HG03064 (cell line): ENCODE data around the gene IQCC.

Source experiments
- ATAC-seq: cut with Tn5 transposase; IDR thresholded peaks from one replicate; pipeline ENCODE4 v1.9.1; 2021; ENCODE audit warnings: low read depth; ENCODE audit not compliant: unreplicated experiment

The IQCC gene

DNA sequence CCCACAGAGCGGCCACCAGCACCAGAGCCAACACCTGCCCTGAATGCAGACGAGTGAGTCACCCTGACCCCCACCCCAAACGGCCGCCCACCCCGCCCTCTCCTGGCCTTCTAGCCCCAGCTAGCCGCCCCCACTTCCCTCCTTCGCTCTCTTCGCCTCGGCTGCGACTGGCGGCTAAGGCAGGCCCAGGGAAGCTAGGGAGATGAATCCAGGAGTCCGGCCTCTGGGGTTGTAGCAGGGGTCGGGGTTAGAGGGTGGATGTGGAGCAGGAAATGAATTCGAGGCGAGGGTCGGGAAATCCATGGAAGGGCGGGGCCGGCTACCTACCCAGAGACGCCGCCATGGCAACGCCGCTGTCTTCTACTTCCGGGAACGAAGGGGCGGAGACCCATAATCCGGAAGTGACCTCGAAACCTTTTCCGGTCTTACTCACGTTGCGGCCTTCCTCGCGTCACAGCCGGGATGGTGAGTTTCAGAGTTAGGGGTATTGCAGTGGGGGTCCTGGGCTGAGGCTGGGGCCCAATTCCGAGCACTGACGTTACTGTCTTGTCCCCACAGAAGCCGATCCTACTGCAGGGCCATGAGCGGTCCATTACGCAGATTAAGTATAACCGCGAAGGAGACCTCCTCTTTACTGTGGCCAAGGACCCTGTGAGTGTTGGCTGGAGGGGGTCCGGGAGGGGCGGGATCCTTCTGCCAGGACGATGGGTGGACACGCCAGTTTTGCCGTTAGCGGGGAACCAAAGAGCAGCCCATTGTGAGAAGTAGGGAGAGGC, 16.7 kb downstream of the IQCC start, which contains the start of the genes EIF3I and TMEM234:
Gene EIF3I (plus strand): TSS at position 428 of the 776 bp plus-strand sequence. CDS start 35 bp downstream, at position 463.
Gene TMEM234 (minus strand): TSS at position 374 of the 776 bp plus-strand sequence. CDS start 31 bp downstream, at position 343.
- peak; percentile 79 for ATAC-seq

DNA sequence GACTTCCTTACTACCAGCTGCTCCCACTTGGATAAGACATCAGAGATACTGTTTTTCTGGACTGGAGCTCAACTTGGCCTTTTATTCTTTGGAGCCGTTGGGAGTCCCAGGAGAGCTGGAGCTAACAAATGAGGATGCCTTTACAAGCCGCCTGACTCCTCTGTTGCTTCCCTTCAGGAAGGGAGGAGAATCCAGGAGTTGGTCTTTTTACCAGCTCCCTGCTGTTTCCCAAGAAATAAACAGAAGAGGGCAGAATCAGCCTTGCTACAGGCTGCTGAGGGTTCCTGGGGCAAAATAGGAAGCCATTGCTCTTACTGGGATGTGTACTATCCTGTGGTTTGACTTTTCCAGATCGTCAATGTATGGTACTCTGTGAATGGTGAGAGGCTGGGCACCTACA, 18.2 kb downstream of the IQCC start:
- ATAC-seq: no peak

DNA sequence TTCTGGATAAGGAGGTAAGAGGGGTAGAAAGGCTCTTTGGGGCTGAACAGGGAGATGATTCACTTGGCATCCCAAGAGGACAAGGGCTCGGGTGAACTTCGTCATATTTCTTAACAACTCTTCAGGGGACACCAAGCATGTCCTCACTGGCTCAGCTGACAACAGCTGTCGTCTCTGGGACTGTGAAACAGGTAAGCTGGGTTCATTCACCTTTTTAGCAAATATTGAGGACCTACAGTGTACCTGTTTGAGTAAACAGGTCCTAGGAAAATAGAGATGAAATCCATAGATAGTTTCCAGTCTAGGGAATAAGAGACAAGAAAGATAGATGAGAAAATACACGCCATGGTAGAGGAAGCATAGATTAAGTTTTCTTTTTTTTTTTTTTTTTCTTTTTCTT, 18.8 kb downstream of the IQCC start:
- ATAC-seq: no peak

DNA sequence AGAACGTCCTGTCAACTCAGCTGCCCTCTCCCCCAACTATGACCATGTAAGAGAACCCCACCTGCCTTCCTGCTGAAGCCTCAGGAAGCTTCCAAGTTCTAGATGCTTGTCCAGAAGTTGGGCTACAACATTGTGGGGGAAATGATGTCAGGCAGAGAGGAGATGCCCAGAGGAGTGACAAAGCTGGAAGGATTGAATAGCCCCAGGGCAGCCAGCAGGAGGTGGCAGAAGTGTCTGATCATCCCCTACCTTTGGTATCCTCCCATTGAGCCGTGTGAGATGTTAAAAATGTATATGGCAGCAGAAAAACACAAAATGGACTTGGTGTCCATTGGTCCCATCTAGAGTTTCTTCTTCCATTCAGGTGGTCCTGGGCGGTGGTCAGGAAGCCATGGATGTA, 23.3 kb downstream of the IQCC start:
- no peak for ATAC-seq

DNA sequence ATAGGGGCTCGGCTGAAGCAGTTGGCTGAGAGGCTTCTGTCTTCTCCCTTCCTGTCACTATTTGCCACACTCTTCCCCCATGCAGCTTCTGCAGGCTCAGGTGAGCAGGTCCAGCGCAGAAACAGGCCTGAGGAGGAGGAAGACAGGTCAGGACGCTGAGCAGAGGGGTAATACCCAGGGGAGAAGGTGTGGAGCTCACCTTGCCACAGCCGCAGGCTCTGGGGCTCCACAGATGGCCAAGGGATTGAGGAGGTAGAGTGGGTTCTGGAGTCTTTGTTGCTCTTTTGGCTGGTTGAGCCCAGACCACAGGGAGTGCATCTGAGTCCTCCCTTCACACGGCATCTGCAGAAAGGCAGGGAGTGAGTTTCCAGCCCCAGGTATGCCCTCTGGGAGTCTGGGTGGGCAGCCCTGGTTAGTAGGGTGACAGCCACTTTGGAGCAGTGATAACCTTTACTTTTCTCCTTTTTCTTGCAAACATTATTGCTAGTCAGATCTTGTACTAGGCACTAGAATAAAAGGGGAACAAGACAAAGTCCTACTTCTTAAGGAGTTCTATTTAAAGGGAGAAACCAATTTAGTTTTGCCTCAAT, 26.5 kb downstream of the IQCC start:
- ATAC-seq: no peak

DNA sequence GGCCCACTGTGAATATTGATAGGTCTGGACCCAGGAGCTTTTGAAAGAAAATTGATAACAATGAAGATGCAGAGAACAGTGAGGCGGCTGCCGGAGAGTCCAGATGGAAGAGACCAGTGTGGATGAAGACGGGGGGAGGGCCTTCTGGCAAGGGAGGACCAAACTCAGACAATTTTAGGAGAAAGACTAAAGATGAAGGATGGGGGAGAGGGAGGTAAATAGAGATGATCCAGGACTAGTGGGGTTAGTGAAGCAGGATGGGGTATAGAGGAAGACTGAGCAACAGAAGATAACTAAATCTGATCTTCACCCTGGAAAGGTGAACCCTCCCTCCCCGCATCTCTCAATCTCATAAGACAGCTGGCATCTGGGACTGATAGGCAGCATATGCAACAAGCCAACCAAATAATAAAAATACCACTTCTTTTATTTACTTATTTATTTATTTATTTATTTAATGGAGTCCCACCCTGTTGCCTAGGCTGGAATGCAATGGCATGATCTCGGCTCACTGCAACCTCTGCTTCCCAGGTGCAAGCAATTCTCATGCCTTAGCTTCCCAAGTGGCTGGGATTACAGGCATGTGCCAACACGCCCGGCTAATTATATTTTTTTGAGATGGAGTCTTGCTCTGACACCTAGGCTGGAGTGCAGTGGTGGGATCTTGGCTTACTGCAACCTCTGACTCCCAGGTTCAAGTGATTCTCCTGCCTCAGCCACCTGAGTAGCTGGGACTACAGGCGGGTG, 27.3 kb downstream of the IQCC start:
- no peak for ATAC-seq

DNA sequence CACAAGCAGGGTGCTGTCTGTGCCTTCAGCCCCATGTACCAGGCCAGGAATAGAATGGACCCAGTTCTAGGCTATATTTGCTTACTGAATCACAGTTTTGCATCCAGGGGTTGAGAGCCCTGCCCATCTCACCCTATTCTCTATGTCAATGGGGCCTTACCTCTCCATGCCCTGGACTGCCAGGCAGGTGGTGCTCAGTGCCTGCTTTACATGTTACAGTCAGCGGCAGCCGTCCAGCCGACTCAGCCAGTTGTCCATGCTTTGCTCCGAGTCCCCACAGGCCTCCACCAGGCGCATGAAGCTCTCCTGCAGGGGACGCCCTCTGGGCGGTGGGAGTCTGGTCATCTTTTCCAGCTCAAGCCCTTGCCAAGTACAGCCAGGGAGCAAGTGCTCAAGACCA, 29.3 kb downstream of the IQCC start:
- ATAC-seq: no peak

DNA sequence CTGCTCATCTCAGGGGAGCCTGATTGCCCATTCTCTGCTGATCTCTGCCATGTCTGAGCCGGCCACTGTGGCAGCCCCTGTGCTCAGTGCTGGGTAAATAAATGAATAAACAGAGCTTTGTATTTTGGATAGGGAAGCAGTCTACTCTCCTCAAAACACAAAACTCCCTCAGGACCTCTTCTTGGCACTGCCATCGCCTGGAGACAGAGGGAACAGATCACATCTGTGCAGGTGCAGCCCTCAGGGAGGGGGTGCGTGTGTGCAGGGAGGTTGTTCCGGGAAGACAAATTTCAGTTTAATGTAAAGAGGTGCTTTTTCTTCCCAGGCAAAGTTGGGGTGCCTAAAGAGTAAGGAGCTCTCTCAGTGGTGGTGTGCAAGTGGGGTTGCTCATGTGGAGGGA, 33.9 kb downstream of the IQCC start:
- no peak for ATAC-seq

DNA sequence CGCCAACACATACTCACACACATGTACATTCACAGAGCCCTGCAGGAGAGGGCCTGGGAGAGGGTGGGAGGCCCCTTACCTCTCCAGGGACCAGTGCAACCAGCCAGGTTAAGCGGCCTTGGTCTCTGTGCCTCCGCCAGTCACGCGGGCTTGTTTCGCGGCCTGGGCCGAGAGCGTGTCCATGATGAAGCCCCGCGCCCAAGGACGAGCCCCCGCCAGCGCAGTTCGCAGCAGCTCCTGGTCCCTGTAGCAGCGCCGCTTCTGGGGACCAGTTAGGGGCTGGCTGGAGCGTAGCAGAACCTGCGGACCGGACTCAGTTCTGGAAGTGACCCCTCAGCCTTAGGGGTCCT, 34.3 kb downstream of the IQCC start:
- no peak for ATAC-seq

DNA sequence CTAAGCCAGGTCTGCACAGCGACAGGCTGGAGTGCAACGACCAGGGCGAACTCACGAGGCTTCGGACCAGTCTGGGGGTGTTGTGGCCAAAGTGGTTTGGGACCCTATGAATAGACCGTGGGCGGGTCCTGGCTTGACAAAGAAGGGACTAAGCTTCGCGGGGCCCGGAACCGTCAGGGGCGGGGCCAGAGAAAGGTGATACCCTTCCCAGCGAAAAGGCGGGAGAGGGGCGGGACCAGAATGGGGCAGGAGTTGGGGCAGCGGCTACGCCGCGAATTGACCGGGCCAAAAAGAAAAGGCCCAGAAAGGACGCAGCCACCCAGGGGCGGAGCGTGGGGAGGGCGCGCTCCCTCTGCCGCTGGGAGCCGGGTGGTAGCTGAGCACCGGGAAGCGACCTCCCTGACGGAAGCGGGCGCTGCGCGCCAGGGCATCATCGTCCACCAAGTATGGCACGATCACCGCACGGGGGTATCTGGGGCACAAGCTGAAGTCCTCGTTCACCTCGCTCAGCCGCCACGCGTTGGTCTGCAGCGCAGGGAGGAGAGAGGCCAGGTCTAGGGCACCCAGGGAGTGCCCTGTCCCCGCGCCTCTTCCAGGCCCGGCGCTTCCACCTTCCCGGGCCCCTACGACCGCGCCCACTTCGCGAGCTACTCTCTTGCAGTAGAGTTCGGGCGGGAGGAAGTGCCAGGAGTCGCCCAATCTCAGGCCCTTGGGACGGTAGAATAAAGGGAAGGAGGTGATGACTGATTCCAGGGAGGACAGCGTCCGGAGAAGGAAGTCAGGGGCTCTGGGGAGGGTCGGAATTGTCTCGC, 34.9 kb downstream of the IQCC start:
- ATAC-seq: no peak

DNA sequence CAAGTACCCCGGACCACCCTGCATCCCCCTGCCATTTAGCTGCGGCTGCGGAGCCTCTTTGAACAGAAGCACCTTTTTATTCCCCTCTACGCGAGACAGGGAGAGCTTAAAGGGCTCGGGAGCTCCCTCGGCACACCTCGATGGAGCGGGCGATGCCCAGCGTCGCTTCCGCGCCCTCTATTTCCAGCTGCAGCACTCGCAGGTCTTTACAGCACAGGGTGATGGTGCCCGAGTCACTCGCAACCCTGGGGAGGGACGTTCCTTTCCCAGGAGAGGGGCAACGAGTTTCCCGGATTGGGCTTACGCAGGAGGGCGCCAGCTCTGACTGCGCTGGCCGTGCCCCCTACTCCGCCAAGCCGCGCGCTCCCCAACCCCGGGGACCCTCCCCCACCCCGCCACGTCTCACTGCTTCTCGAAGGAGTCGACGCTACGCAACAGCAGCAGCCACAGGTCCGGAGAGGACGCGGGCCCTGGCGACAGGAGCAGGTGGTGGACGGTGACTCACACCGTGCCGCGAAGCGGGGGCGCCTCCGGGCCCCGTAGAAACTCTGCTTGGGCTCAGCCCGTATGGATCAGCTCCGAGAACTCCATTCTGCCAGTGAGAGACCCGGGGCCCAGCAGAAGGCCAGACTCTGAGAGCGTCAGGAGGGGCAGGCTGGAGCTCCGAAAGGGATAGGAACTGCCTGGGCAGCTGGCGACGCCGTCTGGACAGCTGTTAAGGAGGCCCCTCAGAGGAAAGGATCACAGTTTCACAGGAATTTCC, 35.7 kb downstream of the IQCC start:
- no peak for ATAC-seq

DNA sequence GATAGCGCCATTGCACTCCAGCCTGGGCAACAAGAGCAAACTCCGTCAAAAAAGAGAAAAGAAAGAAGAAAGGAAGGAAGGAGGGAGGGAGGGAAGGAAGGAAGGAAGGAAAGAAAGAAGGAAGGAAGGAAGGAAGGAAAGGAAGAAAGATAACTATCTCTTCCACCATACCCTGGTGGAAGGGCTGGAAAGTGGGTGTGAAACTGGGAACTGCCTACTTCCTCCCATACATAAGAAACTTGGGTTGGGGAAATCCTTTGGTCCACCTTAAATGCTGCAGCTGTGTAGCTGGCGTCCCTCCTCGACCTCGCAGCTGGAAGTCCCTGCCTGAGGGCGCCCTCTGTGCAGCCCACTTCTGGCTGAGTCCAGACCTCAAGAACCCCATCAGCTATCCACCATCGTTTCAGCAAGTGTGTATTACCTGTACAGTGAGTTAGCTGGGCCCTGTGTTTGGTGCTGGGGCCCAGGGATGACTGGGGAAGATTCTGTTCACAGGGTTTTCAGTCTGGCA, 36.9 kb downstream of the IQCC start:
- ATAC-seq: no peak

DNA sequence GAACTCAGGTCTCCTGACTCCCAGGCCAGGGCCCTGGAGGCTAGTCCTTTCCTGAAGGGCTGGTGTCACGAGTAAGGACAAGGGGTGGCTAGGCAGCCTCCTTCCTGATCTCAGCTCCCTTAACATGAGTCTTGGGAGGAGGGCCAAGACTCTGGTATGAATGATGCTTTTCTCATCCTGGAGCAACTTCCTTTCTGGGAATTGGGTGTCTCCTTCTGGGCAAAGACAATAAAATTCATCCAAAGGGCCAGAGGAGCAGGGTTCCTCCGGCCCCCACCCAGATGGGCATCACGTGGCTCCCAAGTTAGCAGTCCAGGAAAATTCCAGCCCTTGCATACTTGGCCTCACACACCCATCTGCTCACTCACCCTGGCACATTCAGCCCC, 41.4 kb downstream of the IQCC start, which contains the start of gene FAM167B:
Gene FAM167B (plus strand): TSS at position 335 of the 386 bp plus-strand sequence. CDS start 200 bp downstream, outside the sequence.
- no peak for ATAC-seq

DNA sequence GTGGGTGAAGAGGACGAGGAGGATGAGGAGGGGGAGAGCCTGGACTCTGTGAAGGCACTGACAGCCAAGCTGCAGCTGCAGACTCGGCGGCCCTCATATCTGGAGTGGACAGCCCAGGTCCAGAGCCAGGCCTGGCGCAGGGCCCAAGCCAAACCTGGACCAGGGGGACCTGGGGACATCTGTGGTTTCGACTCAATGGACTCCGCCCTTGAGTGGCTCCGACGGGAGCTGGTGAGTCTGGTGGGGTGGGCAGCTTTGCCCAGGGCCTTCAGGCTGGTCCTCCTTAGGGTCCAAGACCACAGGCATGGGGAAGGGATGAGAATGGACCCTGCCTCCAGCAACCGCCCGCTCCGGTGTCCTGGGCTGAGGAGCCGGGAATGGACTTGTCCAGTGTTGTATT, 42.0 kb downstream of the IQCC start:
- ATAC-seq: no peak

DNA sequence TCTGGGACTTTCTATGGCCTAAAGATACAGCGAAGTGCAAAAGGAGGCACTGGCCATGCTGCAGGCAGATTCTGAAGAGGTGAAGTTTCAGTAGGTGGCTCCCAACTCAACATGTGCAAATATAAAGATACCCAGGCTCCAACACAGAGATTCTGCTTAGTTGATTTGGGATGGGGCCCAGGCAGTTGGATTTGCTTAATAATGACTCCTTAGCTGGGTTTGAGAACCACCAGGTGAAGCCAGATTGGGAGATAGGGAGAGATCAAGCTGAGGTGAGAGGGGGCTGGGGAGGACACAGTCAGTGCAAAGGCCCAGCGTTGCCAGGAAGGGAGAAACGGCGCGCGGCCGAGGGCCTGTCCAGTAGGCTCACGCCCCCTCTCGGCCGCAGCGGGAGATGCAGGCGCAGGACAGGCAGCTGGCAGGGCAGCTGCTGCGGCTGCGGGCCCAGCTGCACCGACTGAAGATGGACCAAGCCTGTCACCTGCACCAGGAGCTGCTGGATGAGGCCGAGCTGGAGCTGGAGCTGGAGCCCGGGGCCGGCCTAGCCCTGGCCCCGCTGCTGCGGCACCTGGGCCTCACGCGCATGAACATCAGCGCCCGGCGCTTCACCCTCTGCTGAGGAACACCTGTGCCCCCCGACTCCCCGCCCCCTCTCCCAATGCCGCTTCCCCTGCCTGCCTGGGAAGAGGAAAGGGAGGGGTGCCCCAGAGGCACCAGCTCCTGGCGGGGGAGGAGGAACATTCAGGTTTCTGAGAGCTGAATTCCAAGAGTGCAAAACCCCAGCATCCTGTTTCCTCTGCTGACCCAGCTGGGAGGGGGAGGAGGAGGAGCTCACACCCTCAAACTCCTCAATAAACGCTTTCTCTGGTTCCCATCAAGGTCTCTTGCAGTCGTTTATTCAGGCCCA, 42.8 kb downstream of the IQCC start:
- no peak for ATAC-seq

DNA sequence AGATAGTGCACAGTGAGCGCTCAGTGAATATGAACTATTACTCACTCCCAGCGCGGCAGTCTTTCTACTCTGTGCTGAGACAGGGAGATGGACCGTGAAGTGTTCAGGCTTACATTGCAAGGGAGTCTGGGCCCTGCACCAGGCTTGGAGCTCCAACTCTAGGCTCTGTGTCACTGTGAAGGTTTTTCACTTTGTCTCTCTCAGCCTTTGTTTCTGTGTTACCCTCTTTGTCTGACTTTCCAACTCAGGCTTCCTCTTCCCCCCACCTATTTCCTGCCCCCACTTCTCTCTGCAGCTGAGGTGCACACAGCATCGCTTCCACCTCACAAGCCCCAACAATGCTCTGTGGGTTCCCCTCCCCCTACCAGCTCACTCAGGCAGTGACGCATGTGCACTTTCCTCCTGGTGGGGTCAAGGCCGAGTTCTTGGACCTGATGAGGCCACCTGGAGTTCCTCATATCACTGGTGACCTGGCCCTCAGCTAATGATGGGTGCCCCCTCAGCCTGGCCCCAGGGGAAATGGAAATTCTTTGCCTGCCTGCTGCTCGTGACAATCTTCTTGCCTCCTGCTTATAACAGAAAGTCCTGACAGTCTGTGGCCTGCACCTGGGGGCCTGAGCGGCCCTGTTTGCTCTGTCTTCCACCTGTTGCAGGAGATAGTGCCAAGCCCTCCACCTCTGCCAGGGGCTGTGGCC, 44.5 kb downstream of the IQCC start:
- peak; percentile 45 for ATAC-seq

DNA sequence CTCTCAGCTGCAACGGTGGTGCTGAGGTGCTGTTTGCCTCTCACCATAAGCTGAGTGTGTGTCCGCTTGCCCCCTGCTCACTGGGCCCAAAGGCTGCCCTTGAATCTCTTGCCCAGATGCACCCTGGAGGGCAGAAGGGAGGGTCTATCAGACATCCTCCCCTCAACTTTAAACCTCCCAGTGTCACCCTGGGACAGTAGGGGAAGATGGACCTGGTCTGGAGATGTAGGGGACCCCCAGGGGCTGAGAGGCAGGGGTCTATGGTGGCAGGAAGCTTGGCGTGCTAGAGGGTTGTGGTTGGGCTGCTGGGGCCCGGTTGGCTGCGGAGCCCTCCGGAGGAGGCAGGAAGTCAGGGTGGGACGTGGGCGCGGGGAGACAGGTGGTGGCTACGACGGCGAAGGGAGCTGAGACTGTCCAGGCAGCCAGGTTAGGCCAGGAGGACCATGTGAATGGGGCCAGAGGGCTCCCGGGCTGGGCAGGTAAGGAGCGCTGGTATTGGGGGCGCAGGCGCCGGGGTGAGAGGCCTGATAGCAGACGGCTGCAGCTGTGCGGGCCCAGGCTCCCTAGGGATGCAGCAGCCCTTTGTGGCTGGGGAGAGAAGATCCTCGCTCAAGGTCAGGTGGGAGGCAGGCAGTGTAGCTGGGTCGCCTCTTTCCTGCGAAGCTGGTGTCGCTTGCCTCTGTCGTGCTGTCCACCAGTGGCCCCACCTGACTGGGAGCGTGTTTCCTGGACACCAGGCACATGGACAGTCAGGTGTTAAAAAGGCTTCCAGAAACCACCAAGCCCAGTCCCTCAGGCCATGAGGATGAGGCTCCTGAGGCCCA, 45.6 kb downstream of the IQCC start, which contains the start of gene LCK:
Gene LCK (plus strand): TSS at position 373 of the 824 bp plus-strand sequence. CDS start 23,065 bp downstream, outside the sequence.
- ATAC-seq: no peak
